Cerebellar cortex (tissue), 1 donor: ENCODE data around the gene ADRM1.

Experiments used
- DNase-seq: peaks from one replicate; pipeline ENCODE4 v3.0.0-alpha.2; 2015; ENCODE audit warnings: low spot score

The ADRM1 gene

GRCh38 chr20:62302341-62303061, at the start of gene ADRM1:
Gene ADRM1 (plus strand): TSS chr20:62302997. CDS start chr20:62303569, 572 bp downstream.
- peak; percentile 95 for DNase-seq

- no peak for DNase-seq
Observed at GRCh38 chr20:62253398-62253797, 49.4 kb upstream of the ADRM1 start.

- no peak for DNase-seq
Observed at GRCh38 chr20:62254021-62254724, 48.6 kb upstream of the ADRM1 start.

GRCh38 chr20:62255976-62256375, 46.8 kb upstream of the ADRM1 start:
- no peak for DNase-seq

- peak; percentile 80 for DNase-seq
Observed at GRCh38 chr20:62258499-62259293, 44.1 kb upstream of the ADRM1 start.

GRCh38 chr20:62259294-62259565, 43.6 kb upstream of the ADRM1 start:
- no peak for DNase-seq

- no peak for DNase-seq
Observed at GRCh38 chr20:62262064-62262463, 40.7 kb upstream of the ADRM1 start.

GRCh38 chr20:62263396-62263795, 39.4 kb upstream of the ADRM1 start:
- DNase-seq: no peak

- no peak for DNase-seq
Observed at GRCh38 chr20:62265365-62265764, 37.4 kb upstream of the ADRM1 start.

- no peak for DNase-seq
Observed at GRCh38 chr20:62266340-62266739, 36.5 kb upstream of the ADRM1 start.

- DNase-seq: no peak
Observed at GRCh38 chr20:62266851-62267250, 35.9 kb upstream of the ADRM1 start.

GRCh38 chr20:62267543-62267942, 35.3 kb upstream of the ADRM1 start:
- DNase-seq: peak; percentile 56

- no peak for DNase-seq
Observed at GRCh38 chr20:62268228-62268900, 34.4 kb upstream of the ADRM1 start.

GRCh38 chr20:62269378-62269777, 33.4 kb upstream of the ADRM1 start:
- peak; percentile 37 for DNase-seq

- DNase-seq: no peak
Observed at GRCh38 chr20:62269871-62270270, 32.9 kb upstream of the ADRM1 start.

GRCh38 chr20:62272200-62272599, 30.6 kb upstream of the ADRM1 start:
- no peak for DNase-seq

- no peak for DNase-seq
Observed at GRCh38 chr20:62273416-62273815, 29.4 kb upstream of the ADRM1 start.

GRCh38 chr20:62274332-62274950, 28.4 kb upstream of the ADRM1 start:
- DNase-seq: peak; percentile 59

GRCh38 chr20:62275219-62275618, 27.6 kb upstream of the ADRM1 start:
- no peak for DNase-seq

GRCh38 chr20:62276439-62276838, 26.4 kb upstream of the ADRM1 start:
- DNase-seq: peak; percentile 98

GRCh38 chr20:62277253-62277652, 25.5 kb upstream of the ADRM1 start:
- DNase-seq: peak; percentile 49

GRCh38 chr20:62280303-62280702, 22.5 kb upstream of the ADRM1 start:
- DNase-seq: no peak
